ENCODE measurements around the gene CNPY1.

DNA sequence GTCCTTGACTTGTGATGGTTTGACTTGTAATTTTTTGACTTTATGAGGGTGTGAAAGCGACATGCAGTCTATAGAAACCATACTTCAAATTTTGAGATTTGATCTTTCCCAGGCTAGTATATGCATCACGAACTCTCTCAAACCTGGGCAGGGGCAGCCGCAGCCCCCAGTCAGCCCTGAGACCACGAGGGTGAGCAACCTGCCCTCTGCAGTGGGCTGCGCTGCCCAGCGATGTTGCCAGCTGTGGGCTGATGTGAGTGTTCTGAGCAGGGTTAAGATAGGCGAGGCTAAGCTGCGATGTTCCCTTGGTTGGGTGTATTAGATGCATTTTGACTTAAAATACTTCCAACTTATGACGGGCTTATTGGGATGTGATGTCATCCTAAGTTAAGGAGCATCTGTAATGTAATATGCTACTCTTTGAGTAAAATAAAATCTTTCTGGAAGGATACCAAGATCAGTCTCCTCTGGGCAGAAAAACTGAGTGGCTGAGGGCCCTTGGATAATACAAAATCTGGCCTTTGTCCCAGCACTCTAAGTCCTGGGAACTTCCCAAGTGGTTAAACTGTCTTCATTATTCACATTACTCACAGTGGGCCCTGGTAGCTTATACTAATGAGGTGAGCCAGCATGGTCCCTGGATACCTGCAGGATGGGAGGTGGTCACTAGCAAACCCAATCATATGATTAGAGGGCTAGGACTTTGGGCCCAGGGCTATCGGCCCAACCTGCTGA is 28.4 kb upstream of the CNPY1 start:
- TF ChIP-seq CTCF (IDR thresholded peaks at IDR 0.05; ENCODE audit: borderline replicate concordance, extremely low read depth, low read length, poor library complexity, severe bottlenecking) (no peak), EZH2 (IDR thresholded peaks at IDR 0.05; ENCODE audit: borderline replicate concordance, low read depth, low read length, severe bottlenecking) (no peak)

Data from DND-41 (cell line).